Measurements from ENCODE around the gene ARHGAP25.
A peak's percentile ranks its signal among the peaks of the same experiment; 100 is the strongest.

ARHGAP25 gene

DNA sequence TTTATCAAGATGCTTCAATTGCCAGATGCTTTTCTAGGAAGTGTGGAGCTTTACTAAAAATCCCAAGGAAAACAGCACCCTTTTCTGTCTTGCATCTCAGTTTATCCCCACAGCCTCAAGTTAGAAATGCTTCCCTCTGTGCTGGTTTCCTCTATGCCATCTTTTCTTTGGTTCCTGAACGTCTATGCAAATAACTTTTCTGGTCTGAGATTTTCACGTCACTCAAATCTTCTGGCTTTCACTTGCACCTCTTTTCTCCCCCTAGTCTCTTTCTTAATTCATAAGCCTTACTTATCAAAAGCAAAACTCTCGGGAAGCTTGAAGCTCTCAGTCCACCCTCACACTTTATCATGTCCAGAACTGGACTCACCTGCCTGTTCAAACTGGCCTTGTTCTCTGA lies 33.9 kb downstream of the ARHGAP25 start:
- no peak for DNase-seq

DNA sequence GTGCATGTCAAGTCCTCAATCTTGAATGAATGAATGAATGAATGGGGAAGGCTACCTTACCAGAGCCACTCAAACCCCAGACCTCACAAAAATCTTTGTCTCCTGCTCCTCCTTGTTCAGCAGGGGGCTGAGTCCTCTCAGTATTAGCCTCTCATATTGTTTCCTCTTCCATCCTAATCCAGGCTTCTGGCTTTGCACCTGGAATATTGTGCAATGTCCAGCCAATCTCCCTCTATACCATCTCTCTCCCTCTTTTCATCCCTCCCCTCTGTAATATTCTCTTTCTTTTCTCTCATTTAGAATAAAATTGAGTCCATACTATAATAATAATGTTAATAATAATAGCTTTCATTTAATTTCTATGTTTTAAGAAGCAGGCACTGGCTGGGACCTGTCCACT lies 34.3 kb downstream of the ARHGAP25 start:
- no peak for DNase-seq

DNA sequence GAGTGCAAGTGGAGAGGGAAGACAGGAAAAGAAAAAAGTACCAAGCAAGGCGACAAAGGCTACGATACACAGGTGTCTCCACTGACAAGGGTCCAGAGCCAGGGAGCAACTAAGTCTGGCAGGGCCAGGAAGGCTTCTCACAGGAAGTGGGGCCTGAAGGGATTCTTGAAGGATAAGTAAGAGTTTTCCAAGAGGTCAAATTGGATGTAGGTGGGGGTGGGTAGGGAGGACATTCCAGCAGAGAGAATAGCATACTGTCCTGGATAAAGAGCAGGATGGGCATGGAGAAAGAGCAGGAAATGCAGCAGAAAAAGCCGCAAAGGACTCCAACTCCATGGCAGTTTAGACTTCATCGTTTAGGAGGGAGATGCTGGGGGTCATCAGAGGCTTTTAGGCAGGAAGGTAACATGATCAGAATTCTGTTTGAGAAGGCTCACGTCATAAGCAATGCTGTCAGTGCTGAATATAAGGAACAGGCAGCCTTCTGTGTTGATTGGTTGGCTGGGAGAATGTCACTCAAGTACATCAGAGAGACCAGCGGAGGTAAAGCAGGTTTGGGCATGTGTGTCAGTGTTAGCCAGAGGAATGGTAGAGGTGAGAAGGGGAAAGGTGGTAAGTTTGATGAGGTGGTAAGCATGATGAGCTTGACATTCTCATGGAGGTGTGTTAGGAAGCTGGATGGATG lies 35.1 kb downstream of the ARHGAP25 start:
- peak; percentile 28 for DNase-seq

DNA sequence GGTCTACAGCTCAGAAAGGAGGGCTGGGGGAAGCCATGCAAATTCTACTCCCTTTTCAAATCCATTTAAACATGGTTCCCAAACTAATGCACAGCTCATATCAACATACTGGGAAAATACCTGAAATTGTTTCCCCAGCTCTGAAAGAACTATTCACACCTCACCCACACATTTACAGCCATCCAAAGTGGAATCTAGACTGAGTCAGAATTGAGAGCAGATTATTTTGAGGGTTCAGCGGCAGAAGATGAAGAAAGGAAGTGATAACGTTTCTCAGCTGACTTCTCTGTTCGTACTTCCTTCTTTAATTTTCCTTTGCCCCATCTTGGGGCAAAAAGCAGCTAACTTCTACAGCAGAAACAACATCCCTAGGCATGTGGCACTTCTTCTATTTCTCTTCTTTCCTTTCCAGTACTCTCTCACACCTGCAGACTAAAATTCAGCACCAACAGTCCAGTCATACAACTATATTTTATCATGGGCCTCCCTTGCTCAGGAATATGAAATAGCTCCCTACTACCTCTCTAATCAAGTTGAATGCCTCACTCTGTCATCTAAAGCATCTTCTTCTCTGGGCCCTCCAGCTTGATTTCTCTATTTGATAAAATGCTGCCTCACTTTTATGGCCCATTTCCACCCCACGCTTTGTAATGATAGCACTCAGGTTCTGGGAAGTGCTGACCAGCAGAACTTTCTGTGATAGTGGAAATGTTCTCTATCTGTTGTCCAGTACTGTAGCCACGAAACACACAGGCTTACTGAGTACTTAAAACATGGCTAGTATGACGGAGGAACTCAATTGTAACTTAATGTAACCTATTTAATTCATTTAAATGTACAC lies 35.9 kb downstream of the ARHGAP25 start:
- DNase-seq: no peak

DNA sequence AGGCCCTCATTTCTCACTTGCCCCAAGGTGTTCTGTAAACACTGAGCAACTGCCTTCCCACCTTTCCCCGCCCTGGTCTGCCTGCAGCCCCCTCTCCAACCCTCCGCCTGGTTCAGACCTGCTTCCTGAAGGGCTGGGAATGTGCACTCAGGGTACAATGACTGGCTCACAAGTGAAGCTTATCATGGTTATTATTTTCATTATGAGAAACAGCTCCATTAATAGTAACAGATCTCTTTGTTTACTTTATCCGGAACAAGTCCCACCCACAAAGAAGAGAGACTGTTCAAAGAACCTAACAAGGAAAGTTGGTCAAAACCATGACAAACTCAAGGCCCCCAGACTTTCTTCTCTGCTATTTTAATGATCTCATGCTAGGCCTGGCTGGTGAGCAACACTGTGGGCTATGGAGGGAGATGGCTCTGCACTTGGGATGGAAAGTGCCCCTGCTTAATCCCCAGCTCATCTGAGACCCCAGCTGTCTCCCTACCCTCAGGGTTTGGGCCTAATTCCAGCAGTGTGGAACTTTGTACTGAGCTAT lies 36.7 kb downstream of the ARHGAP25 start:
- DNase-seq: no peak

DNA sequence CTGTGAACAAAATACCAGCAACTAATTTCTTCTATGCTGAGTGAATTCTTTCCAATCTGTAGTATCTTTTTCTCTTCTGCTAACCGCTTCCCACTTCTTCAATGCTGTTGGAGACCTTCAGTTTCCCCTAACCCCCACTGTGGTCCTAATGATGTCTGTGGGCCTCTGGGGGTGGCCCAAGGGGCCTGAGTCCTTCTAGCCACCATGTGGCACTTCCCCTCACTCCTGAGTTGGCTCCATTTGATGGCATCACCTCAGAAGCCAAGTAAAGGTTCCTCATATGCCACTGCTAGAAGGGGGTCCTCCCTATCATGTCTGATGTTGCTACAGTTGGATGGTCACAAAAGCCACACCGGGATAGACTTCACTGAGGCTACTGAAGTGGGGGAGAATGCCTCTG lies 37.5 kb downstream of the ARHGAP25 start:
- DNase-seq: no peak

DNA sequence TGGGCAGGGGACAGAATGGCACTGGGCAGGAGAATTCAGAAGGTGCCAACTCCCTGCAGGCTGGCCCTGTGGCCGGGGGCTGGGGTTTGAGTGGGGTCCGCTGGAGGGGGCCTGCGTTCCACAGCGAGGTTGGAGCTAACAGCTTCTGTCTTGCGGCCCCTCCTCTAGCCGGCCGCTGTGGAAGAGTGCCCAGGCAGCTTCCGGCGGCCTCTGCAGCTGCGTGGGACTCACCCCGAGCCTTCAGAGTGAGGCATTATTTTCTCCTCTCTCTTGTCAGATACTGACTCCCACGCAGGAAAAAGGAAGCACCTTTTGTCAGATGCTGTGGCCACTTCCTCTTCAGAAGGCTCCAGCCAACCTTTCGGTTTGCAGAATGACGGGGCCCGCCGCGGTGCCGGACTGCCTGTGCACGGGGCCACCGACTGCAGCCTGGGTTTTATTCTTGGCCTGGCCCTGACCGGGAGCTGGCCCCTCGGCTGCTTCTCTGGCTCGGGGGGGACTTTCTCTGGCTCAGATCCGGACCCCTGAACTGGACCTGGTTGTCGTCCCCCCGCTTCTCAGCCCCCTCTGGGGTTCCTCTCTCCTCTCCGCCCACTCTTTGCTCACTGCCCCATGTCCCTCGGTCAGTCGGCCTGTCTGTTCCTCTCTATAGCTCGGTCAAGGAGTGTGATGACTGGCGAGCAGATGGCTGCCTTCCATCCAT lies 40.1 kb downstream of the ARHGAP25 start:
- DNase-seq: no peak

DNA sequence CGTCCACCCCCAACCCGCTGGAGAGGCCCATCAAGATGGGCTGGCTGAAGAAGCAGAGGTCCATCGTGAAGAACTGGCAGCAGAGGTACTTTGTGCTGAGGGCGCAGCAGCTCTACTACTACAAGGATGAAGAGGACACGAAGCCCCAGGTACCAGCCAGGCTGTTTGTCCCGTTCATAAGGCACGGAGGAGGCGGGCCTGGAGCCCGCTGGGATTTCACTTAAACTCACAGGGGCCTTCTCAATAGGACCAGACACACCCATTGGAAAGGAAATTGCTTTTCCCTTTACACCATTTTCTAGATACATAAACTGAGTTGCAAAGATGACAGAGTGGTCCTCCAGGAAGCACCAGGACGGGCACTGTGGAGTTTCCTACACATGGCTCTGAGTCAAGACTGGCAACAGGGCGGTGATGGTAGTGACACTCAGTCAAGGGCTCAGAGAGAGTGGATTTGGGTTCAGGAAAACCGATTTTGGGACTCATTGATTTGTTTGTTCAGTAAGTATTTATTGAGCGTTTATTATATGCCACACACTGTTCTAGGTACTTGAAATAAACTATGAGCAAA lies 40.7 kb downstream of the ARHGAP25 start:
- DNase-seq: no peak

DNA sequence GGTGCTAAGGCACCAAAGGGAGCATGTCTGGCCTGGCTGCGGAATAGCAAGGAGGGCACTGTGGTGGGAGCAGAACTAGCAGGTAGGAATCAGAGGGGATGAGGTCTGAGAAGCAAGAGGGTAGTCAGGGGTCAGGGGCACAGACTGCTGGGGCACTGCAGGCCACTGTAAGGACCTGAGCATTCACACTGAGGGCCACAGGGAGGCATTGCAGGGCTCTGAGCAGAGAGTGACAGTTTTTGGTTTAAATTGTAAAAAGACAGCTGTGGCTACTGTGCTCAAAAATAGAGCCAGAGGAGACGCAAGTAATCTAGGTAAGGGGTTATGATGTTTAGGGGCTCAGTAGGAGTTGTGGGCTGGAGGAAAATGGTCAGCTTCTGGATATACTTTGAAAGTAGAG lies 41.5 kb downstream of the ARHGAP25 start:
- no peak for DNase-seq

DNA sequence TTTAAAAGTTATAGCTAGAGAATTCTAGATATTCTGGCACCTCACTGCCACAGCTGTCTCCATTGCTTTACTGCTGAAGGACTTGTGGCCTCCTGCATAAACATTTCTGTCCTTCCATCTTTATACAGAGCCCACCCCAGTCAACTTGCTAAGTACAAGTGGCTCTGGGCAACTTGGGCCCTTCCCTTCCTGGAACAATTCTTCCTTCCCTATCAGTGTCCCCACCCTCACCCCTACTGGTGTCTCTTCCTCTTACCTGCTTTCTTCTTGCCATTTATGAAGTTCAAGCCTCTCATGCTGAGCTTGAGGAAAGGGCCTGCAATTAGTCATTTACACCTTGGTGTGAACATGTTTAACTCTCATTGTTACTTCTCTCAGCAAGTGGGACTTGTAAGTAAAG lies 45.0 kb downstream of the ARHGAP25 start:
- DNase-seq: no peak

DNA sequence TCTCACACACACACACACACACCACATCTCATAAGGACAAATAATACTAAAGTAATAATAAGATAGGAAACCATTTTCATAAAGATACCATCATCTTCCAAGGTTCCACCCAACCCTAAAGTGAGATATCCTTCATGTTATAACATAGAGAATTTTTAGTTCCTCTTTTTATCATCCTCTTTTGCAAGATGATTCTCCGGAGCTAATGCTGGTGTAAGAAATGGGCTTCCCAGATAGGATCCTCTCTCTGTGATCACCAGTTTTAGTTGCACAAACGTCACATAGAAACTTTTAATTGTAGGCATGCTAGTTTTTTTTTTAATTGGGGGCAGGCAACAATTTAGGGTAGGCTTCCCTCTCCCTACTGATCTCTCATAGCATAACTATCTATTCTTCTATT lies 49.6 kb downstream of the ARHGAP25 start:
- DNase-seq: no peak

DNA sequence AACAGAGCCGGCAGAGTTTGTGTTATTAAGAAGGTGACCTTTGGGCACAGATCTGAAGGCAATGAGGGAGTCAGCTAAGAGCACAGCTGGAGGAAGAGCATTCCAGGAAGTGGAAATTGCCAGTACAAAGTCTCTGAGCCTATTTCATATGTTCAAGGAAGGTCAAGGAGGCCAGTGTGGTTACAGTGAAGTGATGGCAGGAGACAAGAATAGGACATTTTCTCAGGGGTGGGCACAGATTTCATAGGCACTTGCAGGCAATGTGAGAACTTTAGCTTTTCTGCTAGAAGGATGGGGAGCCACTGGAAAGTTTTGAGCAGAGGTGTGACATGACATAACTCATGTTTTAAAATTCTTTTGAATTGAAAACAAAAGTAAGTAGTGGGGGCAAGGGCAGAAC lies 50.3 kb downstream of the ARHGAP25 start:
- DNase-seq: no peak

DNA sequence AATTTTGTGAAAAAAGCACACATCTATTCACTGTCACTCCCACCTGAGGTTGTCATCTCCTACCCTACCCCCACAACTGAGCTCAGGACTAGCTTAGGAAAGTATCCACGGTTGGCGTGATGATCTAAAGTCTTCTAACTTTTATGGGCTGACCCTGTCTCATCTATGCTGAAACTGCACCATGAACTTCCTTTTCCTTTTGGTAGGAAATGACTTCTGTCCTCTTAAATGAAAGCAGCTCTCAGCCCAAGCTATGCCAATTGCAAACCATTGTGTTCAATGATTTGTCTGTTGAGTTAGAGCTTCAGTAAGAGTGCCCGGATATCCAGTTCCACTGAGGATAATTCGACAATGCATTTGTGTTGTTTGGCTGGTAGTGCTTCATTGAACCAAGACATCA lies 52.7 kb downstream of the ARHGAP25 start:
- no peak for DNase-seq

DNA sequence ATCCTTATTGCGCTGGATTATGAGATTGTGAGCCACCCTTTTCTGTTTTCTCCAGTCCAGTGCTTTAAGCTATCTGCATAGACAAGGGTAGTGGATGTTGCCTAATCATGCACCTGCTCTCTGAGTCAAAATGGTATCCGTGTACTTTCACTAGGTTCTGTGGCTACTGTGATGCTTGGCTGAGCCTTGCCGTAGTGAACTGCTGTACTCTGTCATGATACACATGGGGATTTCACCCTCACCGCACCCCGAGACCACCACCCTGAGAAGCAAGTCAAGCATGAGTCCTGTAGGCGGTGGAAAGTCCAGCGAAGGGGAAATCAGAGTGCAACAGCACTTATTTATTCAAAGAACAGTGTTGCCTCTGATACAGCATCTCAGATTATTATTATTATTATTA lies 55.0 kb downstream of the ARHGAP25 start:
- DNase-seq: no peak

DNA sequence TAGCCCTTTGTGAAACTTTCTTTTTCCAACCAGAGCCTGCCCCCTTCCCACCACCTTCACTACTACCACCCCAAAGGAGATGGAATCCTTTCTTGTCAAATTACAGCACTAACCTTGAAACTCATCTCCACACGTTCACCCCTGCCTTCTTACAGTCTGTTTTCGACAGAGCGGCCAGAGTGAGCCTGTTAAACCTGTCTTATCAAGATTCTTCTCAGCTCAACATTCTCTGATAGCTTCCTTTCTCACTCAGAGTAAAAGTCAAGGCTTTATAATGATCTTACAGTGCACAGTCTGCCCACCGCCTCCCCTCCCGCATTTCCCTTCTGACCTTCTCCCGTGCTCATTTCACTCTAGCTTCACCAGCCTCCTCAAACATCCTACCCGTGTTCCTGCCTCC lies 56.0 kb downstream of the ARHGAP25 start:
- DNase-seq: no peak

DNA sequence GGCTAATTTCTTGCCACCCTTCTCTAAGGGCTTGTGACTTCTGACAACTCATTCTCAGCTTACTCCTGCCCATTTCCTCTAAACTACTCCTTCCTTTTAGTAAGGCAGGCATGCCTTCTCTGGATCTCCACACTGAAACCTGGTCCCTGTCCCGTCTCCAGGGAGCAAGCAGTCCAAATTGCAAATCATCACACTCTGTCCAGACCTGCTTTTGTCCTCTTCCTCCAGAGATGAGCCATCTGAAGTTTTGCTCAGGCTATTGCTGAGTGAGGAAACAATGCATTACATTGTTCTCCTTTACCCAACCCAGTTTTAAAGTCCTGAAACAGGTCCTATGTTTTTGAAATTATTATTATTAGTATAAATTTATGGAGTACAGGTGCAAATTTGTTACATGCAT lies 57.3 kb downstream of the ARHGAP25 start:
- no peak for DNase-seq

DNA sequence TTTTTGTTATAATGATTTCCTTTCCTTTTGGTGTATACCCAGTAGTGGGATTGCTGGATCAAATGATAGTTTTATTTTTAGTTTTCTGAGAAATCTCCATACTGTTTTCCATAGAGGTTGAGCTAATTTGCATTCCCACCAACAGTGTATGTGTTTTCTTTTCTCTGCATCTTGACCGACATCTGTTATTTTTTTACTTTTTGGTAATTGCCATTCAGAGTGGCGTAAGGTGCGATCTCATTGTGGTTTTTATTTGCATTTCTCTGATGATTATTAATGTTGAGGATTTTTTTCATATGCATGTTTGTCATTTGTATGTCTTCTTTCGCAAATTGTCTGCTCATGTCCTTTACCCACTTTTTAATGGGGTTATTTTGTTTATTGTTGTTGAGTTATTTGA lies 58.1 kb downstream of the ARHGAP25 start:
- DNase-seq: no peak

DNA sequence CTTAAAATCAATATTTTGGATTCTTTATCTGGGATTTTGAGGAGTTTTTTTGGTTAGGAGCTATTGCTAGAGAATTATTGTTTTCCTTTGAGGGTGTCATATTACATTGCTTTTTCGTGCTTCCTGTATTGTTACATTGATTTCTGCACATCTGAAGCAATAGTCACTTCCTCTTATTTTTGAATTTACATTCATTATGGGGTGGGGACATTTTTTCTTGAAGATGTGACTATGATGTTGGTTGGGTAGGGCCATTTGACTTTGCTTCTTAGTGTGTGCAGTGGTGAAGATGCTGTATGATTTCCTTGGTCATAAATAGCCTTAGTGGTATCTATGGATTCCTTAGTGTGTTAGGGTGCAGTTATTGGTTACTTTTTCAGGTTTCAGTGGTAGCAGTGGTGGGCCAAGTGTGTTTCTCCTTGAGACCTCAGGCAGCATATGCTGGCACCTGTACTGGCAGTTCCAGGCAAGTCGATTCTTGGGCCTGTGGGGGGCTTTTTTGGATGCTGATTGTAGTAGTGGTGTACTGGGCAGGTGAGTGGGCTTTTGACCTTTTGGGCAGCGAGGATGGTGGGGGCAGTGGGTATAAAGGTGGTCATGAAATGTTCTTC lies 61.8 kb downstream of the ARHGAP25 start:
- no peak for DNase-seq

DNA sequence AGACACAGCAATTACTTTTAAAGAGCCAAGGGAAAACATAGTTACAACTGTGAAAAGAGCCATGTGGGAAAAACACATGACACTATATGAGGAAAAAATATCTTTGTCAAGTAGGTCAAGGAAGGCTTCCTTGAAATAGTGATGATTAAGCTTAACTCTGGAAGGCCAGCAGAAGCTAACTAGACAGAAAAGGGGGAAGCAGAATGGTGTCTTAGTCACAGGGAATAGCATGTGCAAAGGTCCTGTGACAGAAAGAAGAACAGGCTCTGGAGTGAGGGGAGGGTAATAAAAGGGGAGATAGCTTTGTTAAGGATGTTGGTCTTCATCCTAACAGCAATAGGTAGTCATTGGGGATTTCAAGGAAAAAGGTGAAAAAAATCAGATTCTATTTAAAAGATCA lies 64.0 kb downstream of the ARHGAP25 start:
- DNase-seq: no peak

DNA sequence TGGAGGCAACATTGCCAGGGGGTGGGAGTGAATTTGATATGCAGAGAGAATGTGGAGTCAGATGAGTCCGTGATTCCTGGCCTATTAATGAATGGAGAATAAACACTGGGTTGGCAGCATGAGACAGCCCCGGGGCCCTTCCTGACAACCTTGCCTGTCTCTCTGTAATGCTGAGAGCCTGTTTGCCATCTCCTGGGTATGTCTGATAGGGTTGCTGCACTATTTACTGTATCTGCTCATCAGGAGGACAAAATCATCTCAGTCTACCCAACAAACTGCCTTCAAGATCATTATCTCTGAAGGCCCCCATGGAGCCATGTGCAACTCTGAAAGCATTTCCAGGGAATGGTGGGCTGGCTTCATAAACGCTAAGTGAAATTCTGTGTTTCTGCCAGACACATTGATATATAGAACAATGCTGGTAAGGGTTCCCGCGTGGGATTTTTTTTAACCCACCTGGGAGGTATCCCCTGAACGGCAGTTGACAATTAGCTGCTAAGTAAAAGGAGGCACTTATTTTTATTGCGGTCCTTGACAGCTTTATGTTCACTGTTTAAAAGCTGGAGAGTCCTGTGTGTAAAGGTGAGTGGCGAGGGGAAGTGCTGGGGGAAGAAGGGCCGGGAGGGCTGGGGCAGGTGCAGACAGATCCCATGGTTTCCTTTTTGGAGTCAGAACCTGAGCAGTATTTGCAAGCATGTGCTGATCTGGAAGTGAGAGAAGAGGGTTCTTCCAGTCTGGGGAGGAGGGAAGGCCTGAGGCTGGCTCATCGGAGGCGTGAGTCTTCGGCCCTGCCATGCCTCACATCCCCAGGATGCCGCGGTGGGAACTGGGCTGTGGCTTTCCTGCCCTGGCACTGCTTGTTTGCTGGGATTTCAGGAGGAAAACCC lies 64.8 kb downstream of the ARHGAP25 start:
- DNase-seq: peak; percentile 94

DNA sequence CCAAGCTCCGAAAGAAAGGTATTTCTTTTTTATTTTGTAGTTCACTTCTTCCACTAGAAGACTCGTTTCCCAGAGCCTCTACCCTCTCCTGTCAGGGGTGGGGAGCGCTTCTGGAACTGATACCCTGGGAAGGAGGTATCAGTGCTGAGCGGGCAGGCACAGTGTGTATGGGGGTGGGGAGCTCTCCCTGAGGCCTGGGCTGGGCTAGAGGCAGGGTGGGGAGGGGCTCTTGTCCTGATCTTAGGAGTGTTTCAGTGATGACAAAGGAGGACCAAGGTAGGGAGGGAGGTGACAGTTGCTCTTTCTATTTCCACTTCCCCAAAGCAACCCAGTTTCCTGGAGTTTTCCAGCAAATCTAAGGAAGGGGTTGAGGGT lies 65.4 kb downstream of the ARHGAP25 start:
- DNase-seq: no peak

DNA sequence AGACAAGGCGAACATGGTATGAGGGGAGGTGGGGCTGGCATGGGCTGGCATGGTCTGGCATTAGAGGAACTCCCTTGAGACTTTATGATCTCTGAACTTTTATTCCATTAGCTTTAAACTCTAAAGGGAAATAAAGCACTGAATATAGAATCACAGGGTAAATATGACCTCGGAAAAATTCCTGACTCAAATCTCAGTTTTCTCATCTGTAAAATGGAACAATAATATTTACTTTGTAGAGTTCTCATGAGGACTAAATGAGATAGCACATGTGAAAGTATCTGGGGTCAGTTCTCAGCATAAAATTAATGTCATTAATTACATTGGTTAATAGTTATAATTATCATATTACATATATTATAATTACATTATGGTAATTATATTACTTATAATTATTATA lies 65.9 kb downstream of the ARHGAP25 start:
- DNase-seq: no peak
